AG10803 (cell line): Measurements from ENCODE around the gene RESP18.
A peak's percentile ranks its signal among the peaks of the same experiment; 100 is the strongest.

Experiments
- DNase-seq: peaks from one replicate; pipeline ENCODE4 v3.0.0; 2010; ENCODE audit warnings: low read depth
- H3K4me3 ChIP-seq: 2 replicates; pipeline ENCODE4 v1.5.1; 2011; ENCODE audit warnings: mild to moderate bottlenecking, low read length, control low read depth
- CTCF ChIP-seq: conservative IDR thresholded peaks from 2 replicates; pipeline ENCODE4 v1.5.1; 2011; ENCODE audit warnings: mild to moderate bottlenecking, low read length, control low read depth, inconsistent platforms

RESP18 gene

GRCh38 chr2:219332542-219332941, at the start of gene RESP18:
RESP18 (minus strand) TSS chr2:219332744.
- no peak for TF ChIP-seq CTCF
- no peak for DNase-seq
- no peak within 1 kb of the TSS for H3K4me3 ChIP-seq

- no peak for DNase-seq
- H3K4me3 ChIP-seq = no peak overlapping the region
- TF ChIP-seq CTCF = no peak
Measured at GRCh38 chr2:219381448-219381847, 48.9 kb upstream of the RESP18 start.

- TF ChIP-seq CTCF = no peak
- DNase-seq = no peak
- no peak overlapping the region for H3K4me3 ChIP-seq
Measured at GRCh38 chr2:219380926-219381325, 48.4 kb upstream of the RESP18 start.

- no peak for TF ChIP-seq CTCF
- no peak for DNase-seq
- H3K4me3 ChIP-seq = no peak overlapping the region
Measured at GRCh38 chr2:219378163-219378851, 45.8 kb upstream of the RESP18 start.

- peak; percentile 89 for DNase-seq
- no peak overlapping the region for H3K4me3 ChIP-seq
Measured at GRCh38 chr2:219369447-219369861, 36.9 kb upstream of the RESP18 start.

GRCh38 chr2:219368690-219369191, 36.2 kb upstream of the RESP18 start:
- peak overlapping the region; percentile 44 for H3K4me3 ChIP-seq
- peak; percentile 88 for DNase-seq
- TF ChIP-seq CTCF = no peak

More at GRCh38 chr2:219369447-219369861, 36.9 kb upstream of the RESP18 start:
- TF ChIP-seq CTCF = no peak

- TF ChIP-seq CTCF = no peak
- no peak overlapping the region for H3K4me3 ChIP-seq
- DNase-seq = peak; percentile 98
Measured at GRCh38 chr2:219362524-219363164, 30.1 kb upstream of the RESP18 start.
